ENCODE measurements around the gene LGALS3BP.
"Not testable (repeated sequence)": the region's sequence is repeated elsewhere in the genome, so short reads cannot be mapped to it uniquely, and the experiment has no call there.

LGALS3BP gene

DNA sequence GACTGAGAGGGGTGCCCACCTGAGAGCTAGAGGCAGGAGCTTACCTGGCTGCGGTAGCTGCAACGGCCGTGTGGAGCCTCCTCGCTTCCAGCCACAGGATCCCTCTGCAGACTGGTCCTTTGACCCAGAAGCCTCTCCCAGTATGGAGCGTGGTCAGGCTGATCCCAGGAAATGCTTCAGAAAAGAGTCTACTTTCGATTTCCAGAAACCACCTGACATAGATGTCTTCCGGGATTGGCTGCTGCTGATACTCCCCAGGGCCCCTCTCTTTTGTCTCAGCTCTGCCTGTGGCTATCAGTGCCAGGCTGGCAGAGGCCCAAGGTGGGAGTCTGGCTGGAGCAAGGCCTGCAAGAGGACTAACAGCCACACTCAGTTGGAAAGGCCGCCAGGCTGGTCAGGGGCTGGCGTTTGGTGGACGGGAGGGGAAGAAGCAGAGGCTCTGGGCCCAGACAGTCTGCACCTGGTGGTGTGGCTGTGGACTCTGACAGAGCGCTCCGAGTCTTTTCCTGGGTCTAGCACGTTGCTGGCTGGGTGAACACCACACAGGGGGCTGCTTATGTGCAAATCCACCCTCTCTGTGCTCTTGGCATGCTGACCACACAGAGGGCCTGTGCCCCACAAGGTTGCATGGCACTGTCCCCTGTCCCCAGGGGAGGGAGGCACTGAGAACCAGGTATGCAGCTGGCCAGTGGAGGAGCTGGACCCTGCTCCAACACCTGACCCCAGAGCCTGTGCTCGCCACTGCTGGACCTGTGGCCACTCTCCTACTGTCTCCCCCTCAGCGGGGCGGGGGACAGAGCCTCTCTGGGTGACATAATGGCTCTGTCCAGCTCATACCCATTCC, at the start of gene LGALS3BP:
Gene LGALS3BP (minus strand): TSS at position 144 of the 844 bp plus-strand sequence. CDS start 2,732 bp downstream, outside the sequence.
- peaks cover 23% of the 10 kb centered on the region for H3K4me1 Mint-ChIP-seq (ENCODE audit: low read depth)
- no peaks in the 10 kb centered on the region for H3K27me3 Mint-ChIP-seq
- no peaks in the 10 kb centered on the region for H3K9me3 Mint-ChIP-seq
- H3K4me3 Mint-ChIP-seq = peak within 1 kb of the TSS; percentile 68
- H3K36me3 Mint-ChIP-seq (ENCODE audit: low read depth) = no peaks in the 10 kb centered on the region
- DNase-seq = peak; percentile 62
- H3K27ac Mint-ChIP-seq = peak within 1 kb of the TSS; percentile 88

GRCh38 chr17:79028496-79029326, 49.0 kb upstream of the LGALS3BP start:
- no peak overlapping the region for H3K27ac Mint-ChIP-seq
- no peak for DNase-seq
- H3K36me3 Mint-ChIP-seq (ENCODE audit: low read depth) = no peaks in the 10 kb centered on the region
- H3K4me1 Mint-ChIP-seq (ENCODE audit: low read depth) = peaks cover 6% of the 10 kb centered on the region
- no peak overlapping the region for H3K4me3 Mint-ChIP-seq
- H3K9me3 Mint-ChIP-seq = no peaks in the 10 kb centered on the region
- peaks cover 44% of the 10 kb centered on the region for H3K27me3 Mint-ChIP-seq

DNA sequence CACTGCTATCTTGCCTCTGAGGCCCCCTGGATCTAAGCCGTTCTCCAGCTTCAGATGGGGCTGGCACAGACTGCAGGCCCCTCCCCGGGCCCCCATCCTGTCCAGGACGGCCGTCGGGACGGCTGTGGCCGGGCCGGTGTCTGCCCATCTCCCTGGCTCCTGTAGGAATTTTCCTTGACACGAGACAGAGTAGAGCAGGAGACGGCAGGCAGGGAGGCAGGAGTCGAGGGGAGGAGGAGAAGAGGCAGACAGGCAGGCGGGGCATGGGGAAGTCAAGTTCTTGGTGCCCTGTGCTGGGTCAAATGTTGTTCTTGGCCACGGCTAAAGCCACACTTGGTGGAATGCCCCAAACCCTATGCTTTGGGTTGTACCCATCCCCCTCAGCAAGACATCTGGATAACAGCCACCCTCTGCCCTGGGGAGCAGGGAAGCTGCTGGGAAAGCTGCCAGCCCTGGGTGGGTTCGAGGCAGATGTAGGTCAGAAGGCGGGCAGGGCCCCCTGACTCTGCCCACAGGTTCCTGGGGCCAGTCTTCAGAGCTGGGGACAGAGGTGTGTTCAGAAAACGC, 48.3 kb upstream of the LGALS3BP start:
- DNase-seq = peak; percentile 11
- Mint-ChIP-seq H3K9me3 (no peaks in the 10 kb centered on the region), H3K27ac (no peak overlapping the region), H3K4me3 (no peak overlapping the region), H3K36me3 (ENCODE audit: low read depth) (no peaks in the 10 kb centered on the region), H3K4me1 (ENCODE audit: low read depth) (peaks cover 8% of the 10 kb centered on the region), H3K27me3 (peaks cover 51% of the 10 kb centered on the region)

GRCh38 chr17:79027274-79027924, 47.7 kb upstream of the LGALS3BP start:
- Mint-ChIP-seq H3K27ac (no peak overlapping the region), H3K27me3 (peaks cover 55% of the 10 kb centered on the region), H3K4me1 (ENCODE audit: low read depth) (peaks cover 8% of the 10 kb centered on the region), H3K36me3 (ENCODE audit: low read depth) (no peaks in the 10 kb centered on the region), H3K9me3 (no peaks in the 10 kb centered on the region), H3K4me3 (no peak overlapping the region)
- peak; percentile 25 for DNase-seq

GRCh38 chr17:79026376-79027273, 46.9 kb upstream of the LGALS3BP start:
- Mint-ChIP-seq H3K9me3 (no peaks in the 10 kb centered on the region), H3K36me3 (ENCODE audit: low read depth) (no peaks in the 10 kb centered on the region), H3K4me1 (ENCODE audit: low read depth) (peaks cover 8% of the 10 kb centered on the region), H3K4me3 (no peak overlapping the region), H3K27me3 (peaks cover 53% of the 10 kb centered on the region), H3K27ac (no peak overlapping the region)
- peak; percentile 25 for DNase-seq

DNA sequence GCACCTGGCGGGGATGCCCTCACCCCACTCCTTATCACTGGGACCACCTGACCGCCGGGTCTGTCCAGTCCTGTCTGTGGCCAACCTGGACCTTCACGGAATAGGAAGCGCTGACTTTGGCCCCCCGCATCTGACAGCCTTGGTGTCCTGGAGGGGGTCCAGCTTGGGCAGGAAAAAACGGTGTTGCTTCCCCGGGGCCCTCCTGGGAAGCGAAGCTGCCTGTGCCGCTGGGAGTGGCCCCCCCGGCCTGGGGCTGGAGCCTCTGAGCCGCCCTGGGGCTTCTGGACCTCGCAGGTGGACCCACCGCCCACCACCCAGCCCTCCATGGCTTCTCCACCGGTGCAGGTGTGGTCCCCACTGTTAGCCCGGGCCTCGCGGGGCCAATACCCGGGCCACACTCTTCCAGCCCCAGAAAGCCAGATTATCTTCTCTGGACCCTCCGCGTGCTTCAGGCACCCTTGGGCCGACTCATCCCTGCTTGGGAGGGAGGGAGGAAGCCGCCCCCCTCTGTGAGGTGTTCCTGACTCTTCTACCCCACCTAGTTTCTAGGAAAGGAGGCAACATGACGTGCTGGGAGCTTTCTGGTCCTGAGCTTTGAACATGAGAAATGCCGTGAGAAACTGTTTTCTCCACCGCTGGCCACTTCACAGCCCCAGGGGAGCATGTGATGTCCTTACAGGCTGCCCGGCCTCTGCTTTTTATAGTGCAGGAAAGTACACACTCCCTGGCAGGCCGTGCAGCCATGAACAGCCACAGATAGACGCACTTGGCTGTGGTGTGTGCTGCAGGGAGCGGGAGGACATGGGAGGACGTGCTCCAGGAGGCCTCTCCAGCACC, 45.4 kb upstream of the LGALS3BP start:
- Mint-ChIP-seq H3K27ac (no peak overlapping the region), H3K9me3 (no peaks in the 10 kb centered on the region), H3K36me3 (ENCODE audit: low read depth) (no peaks in the 10 kb centered on the region), H3K4me1 (ENCODE audit: low read depth) (peaks cover 8% of the 10 kb centered on the region), H3K27me3 (peaks cover 51% of the 10 kb centered on the region), H3K4me3 (peak overlapping the region; percentile 79)
- DNase-seq = peak; percentile 24

DNA sequence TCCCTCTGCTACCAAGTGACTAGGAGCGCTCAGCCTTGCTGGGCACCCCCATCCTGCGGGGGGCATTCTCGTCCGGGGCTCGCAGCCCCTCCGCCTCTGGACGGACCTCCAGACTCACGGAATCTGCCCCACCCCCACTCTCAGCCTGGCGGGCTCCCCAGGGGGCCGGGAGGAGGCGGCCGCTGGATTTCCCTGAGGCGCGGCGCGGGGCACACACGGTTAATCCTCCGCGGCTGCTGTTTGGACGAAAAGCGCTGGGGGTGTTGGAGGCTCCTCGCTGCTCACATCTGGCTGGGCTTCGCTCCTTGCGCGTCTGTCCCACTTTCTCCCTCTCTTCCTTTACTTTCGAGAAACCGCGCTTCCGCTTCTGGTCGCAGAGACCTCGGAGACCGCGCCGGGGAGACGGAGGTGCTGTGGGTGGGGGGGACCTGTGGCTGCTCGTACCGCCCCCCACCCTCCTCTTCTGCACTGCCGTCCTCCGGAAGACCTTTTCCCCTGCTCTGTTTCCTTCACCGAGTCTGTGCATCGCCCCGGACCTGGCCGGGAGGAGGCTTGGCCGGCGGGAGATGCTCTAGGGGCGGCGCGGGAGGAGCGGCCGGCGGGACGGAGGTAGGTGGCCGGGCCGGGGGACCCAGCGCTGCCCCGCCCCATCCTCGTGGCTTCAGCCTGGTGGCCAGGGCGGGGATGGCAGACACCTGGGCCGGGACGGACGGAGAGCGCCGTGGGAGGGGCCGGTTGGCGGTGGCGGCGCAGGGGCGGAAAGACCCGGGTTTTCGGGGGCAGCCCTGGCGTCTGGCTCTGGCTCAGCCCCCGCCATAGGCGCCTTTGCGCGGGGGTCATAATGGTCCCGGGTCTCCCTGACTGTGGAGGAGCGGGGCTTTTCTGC, 44.4 kb upstream of the LGALS3BP start, which contains the start of gene C1QTNF1:
Gene C1QTNF1 (plus strand): TSS at position 284 of the 886 bp plus-strand sequence. CDS start 19,800 bp downstream, outside the sequence.
- peak within 1 kb of the TSS; percentile 79 for H3K4me3 Mint-ChIP-seq
- DNase-seq = peak; percentile 55
- H3K9me3 Mint-ChIP-seq = no peaks in the 10 kb centered on the region
- H3K4me1 Mint-ChIP-seq (ENCODE audit: low read depth) = peaks cover 8% of the 10 kb centered on the region
- peaks cover 49% of the 10 kb centered on the region for H3K27me3 Mint-ChIP-seq
- H3K36me3 Mint-ChIP-seq (ENCODE audit: low read depth) = no peaks in the 10 kb centered on the region
- H3K27ac Mint-ChIP-seq = peak within 1 kb of the TSS; percentile 20

- Mint-ChIP-seq H3K4me3 (peak overlapping the region; percentile 79), H3K27ac (no peak overlapping the region), H3K4me1 (ENCODE audit: low read depth) (peaks cover 8% of the 10 kb centered on the region), H3K36me3 (ENCODE audit: low read depth) (no peaks in the 10 kb centered on the region), H3K27me3 (peaks cover 42% of the 10 kb centered on the region), H3K9me3 (no peaks in the 10 kb centered on the region)
- DNase-seq = no peak
Observed at GRCh38 chr17:79023180-79023705, 43.5 kb upstream of the LGALS3BP start.

GRCh38 chr17:79022507-79022991, 42.8 kb upstream of the LGALS3BP start:
- Mint-ChIP-seq H3K4me1 (ENCODE audit: low read depth) (peaks cover 8% of the 10 kb centered on the region), H3K4me3 (no peak overlapping the region), H3K9me3 (no peaks in the 10 kb centered on the region), H3K27ac (no peak overlapping the region), H3K27me3 (peaks cover 37% of the 10 kb centered on the region), H3K36me3 (ENCODE audit: low read depth) (no peaks in the 10 kb centered on the region)
- DNase-seq = no peak

GRCh38 chr17:79021929-79022328, 42.2 kb upstream of the LGALS3BP start:
- H3K27ac Mint-ChIP-seq; H3K4me3 Mint-ChIP-seq; H3K4me1 Mint-ChIP-seq (ENCODE audit: low read depth); H3K36me3 Mint-ChIP-seq (ENCODE audit: low read depth); DNase-seq; H3K9me3 Mint-ChIP-seq: not testable (repeated sequence)
- H3K27me3 Mint-ChIP-seq = peaks cover 32% of the 10 kb centered on the region

GRCh38 chr17:79020631-79021301, 41.0 kb upstream of the LGALS3BP start:
- H3K27me3 Mint-ChIP-seq = peaks cover 26% of the 10 kb centered on the region
- peaks cover 8% of the 10 kb centered on the region for H3K4me1 Mint-ChIP-seq (ENCODE audit: low read depth)
- no peaks in the 10 kb centered on the region for H3K36me3 Mint-ChIP-seq (ENCODE audit: low read depth)
- H3K27ac Mint-ChIP-seq = no peak overlapping the region
- DNase-seq = no peak
- H3K4me3 Mint-ChIP-seq = no peak overlapping the region
- H3K9me3 Mint-ChIP-seq = no peaks in the 10 kb centered on the region

All from activated T-cell treated with anti-CD3 and anti-CD28 coated beads, Interleukin-2, amount 50 U/mL, for 24 hours (primary cell).